Uterus (tissue), 4 donors: Measurements from ENCODE around the gene HSD17B2. TPM values are rescaled to one million over a fixed set of nuclear protein-coding genes. Genes with fewer than 3 reads are reported as not detected.

Experiments
- DNase-seq, 2 donors: peaks; one replicate each; pipeline ENCODE4 v3.0.0-alpha.2; 2019 to 2020
- H3K27ac ChIP-seq, 2 donors: fragments of 200-600 bp; sonication (generic); 1 replicate in 1 of 2; 2 replicates in 1 of 2; pipeline ENCODE4 v1.5.1; 2016 to 2018
- H3K27me3 ChIP-seq, 2 donors: fragments of 200-600 bp; sonication (generic); one replicate each; pipeline ENCODE4 v1.5.1; 2018 to 2019; ENCODE audit warnings: control low read depth in 1 of 2
- H3K36me3 ChIP-seq, 2 donors: fragments of 200-600 bp; sonication (generic); one replicate each; pipeline ENCODE4 v1.5.1; 2019; ENCODE audit warnings: control low read depth in 1 of 2
- H3K4me1 ChIP-seq, 2 donors: fragments of 200-600 bp; sonication (generic); one replicate each; pipeline ENCODE4 v1.5.1; 2018 to 2019; ENCODE audit warnings: control low read depth in 1 of 2
- H3K4me3 ChIP-seq, 2 donors: fragments of 200-600 bp; sonication (generic); 1 replicate in 1 of 2; 2 replicates in 1 of 2; pipeline ENCODE4 v1.5.1; 2018 to 2019; ENCODE audit warnings: mild to moderate bottlenecking in 1 of 2
- H3K9me3 ChIP-seq, 2 donors: fragments of 200-600 bp; sonication (generic); one replicate each; pipeline ENCODE4 v1.5.1; 2019; ENCODE audit warnings: control low read depth in 1 of 2
- CTCF ChIP-seq, 4 experiments: fragments of 200-600 bp in 2 of 4; fragments of 450-650 bp in 2 of 4; sonication (generic) in 2 of 4; IDR thresholded peaks; one replicate each; pipeline ENCODE4 v1.5.1; 2016 to 2019; ENCODE audit warnings: antibody characterized with exemption in 4 of 4, mild to moderate bottlenecking in 2 of 4, moderate library complexity in 1 of 4
- POLR2A ChIP-seq, 2 donors: fragments of 450-650 bp; IDR thresholded peaks; one replicate each; pipeline ENCODE4 v1.6.1; 2016; ENCODE audit warnings: antibody characterized with exemption in 2 of 2, mild to moderate bottlenecking in 1 of 2, moderate library complexity in 1 of 2
- intact Hi-C: fragments of 100-400 bp; cut with DNase I; formaldehyde crosslinking; loops from one replicate; pipeline ENCODE4 v1.15.1; 2023; ENCODE audit warnings: low total_unique reads
- total RNA-seq, 4 donors: library from RNA; depleted of rRNA in 3 of 4; stranded (reverse); fragments of >200 nt in 3 of 4; gene quantifications; one replicate each; pipeline versions ENCODE4 v1.1.0 to v1.2.4, GENCODE V29; 2014 to 2023
- donor health status: DM: yes; HTN: yes; CAD: no.

The HSD17B2 gene
- total RNA-seq, 4 donors from 2014 or later: 0.14 TPM; not detected in 3

GRCh38 chr16:82051656-82052055 lies 16.6 kb downstream of the HSD17B2 start:
- TF ChIP-seq CTCF (IDR thresholded peaks at IDR 0.05): no peak
- TF ChIP-seq POLR2A (IDR thresholded peaks at IDR 0.05): no peak
- no peak overlapping the region for H3K4me3 ChIP-seq
- H3K36me3 ChIP-seq: no peaks in the 10 kb centered on the region
- intact Hi-C loops: no loop called here
- DNase-seq: no peak
- no peak overlapping the region for H3K27ac ChIP-seq
- H3K27me3 ChIP-seq: no peaks in the 10 kb centered on the region
- H3K4me1 ChIP-seq: no peaks in the 10 kb centered on the region
- no peaks in the 10 kb centered on the region for H3K9me3 ChIP-seq

- no peak overlapping the region for H3K4me3 ChIP-seq
- no peaks in the 10 kb centered on the region for H3K27me3 ChIP-seq
- intact Hi-C loops: no loop called here
- no peaks in the 10 kb centered on the region for H3K36me3 ChIP-seq
- H3K27ac ChIP-seq: no peak overlapping the region
- no peak for DNase-seq
- TF ChIP-seq POLR2A (IDR thresholded peaks at IDR 0.05) (no peak), CTCF (IDR thresholded peaks at IDR 0.05) (no peak)
- no peaks in the 10 kb centered on the region for H3K4me1 ChIP-seq
- no peaks in the 10 kb centered on the region for H3K9me3 ChIP-seq
These were observed 20.1 kb downstream of the HSD17B2 start for GRCh38 chr16:82055117-82055516.

DNA sequence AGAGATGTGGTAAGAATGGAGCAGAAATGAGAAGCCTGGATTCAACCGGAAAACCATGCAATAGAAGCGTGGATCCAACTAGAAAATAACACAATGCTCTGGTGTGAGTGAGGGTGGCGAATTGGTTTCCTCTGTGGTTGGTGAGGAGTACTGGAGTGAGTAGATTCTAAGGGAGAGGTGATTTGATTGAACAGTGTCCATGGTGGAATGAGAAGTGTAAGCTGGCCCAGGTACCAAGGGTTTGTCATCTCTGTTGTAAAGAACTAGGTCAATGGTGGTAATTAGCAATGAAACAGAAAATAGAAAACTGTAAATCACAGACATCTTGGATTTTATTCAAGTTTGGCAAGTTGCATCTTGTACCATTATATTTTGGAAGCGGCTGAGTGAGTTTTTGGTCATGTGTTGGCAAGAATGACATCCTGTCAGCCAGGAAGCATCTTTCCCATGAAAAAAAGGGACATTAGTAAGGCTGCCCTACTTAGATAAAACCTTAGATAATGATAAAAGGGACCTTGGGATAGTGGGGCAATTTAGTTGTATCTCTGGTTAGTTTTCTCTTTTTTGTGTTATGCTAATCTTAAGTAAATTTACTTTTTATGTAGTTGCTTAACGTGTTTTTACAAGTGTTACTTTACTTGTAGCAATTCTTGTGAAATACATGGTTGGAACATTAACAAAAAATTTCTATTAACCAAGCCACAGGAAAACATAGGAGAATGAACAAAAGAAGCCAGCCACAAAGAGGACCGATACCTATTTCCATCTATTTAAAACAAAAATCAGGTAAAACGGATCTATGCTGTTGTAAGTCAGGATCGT lies 20.9 kb downstream of the HSD17B2 start:
- no peak overlapping the region for H3K4me3 ChIP-seq
- no peaks in the 10 kb centered on the region for H3K27me3 ChIP-seq
- H3K36me3 ChIP-seq: no peaks in the 10 kb centered on the region
- H3K9me3 ChIP-seq: no peaks in the 10 kb centered on the region
- H3K27ac ChIP-seq: no peak overlapping the region
- TF ChIP-seq CTCF (IDR thresholded peaks at IDR 0.05) (no peak), POLR2A (IDR thresholded peaks at IDR 0.05) (no peak)
- H3K4me1 ChIP-seq: no peaks in the 10 kb centered on the region
- intact Hi-C loops: no loop called here
- DNase-seq: no peak

GRCh38 chr16:82056550-82056896 lies 21.5 kb downstream of the HSD17B2 start:
- intact Hi-C loops: no loop called here
- no peak for DNase-seq
- Histone ChIP-seq H3K9me3 (no peaks in the 10 kb centered on the region), H3K36me3 (no peaks in the 10 kb centered on the region), H3K4me1 (no peaks in the 10 kb centered on the region), H3K27me3 (no peaks in the 10 kb centered on the region), H3K27ac (no peak overlapping the region), H3K4me3 (no peak overlapping the region)
- TF ChIP-seq CTCF (IDR thresholded peaks at IDR 0.05) (no peak), POLR2A (IDR thresholded peaks at IDR 0.05) (no peak)

GRCh38 chr16:82059161-82059982 lies 24.3 kb downstream of the HSD17B2 start:
- TF ChIP-seq CTCF (IDR thresholded peaks at IDR 0.05) (no peak), POLR2A (IDR thresholded peaks at IDR 0.05) (no peak)
- Histone ChIP-seq H3K36me3 (no peaks in the 10 kb centered on the region), H3K9me3 (no peaks in the 10 kb centered on the region), H3K4me3 (no peak overlapping the region), H3K27me3 (no peaks in the 10 kb centered on the region), H3K4me1 (no peaks in the 10 kb centered on the region), H3K27ac (no peak overlapping the region)
- intact Hi-C loops: no loop called here
- DNase-seq: no peak
